Left ventricle myocardium inferior (tissue), 1 donor: ENCODE measurements around the gene HS3ST1. TPM values are rescaled to one million over a fixed set of nuclear protein-coding genes. Genes with fewer than 3 reads are reported as not detected.

ENCODE experiments used
- DNase-seq: peaks from one replicate; pipeline ENCODE4 v3.0.0-alpha.2; 2020
- H3K27ac ChIP-seq: fragments of 200-600 bp; replicated peaks from 2 replicates; pipeline ENCODE4 v1.8.0; 2021
- H3K27me3 ChIP-seq: fragments of 200-600 bp; 2 replicates; pipeline ENCODE4 v1.8.0; 2021; ENCODE audit warnings: low read depth
- H3K36me3 ChIP-seq: fragments of 200-600 bp; 2 replicates; pipeline ENCODE4 v1.8.0; 2021
- H3K4me1 ChIP-seq: fragments of 200-600 bp; 2 replicates; pipeline ENCODE4 v1.8.0; 2021
- H3K4me3 ChIP-seq: fragments of 200-600 bp; 2 replicates; pipeline ENCODE4 v1.8.0; 2021; ENCODE audit warnings: mild to moderate bottlenecking, moderate library complexity
- H3K9me3 ChIP-seq: fragments of 200-600 bp; replicated peaks from 2 replicates; pipeline ENCODE4 v1.8.0; 2021
- intact Hi-C: fragments of 100-400 bp; cut with micrococcal nuclease; formaldehyde crosslinking; loops from one replicate; pipeline ENCODE4 v1.11.0; 2022
- total RNA-seq: library from RNA; stranded (reverse); fragmentation: NEBNext Ultra II Directional; extraction: Animal tissue kit (Norgen Biotek cat#: 25700); gene quantifications from one replicate; pipeline ENCODE4 v1.2.1, GENCODE V29; 2021
- TF ChIP-seq, protein P1 (sequence below): fragments of 200-600 bp; IDR thresholded peaks from 2 replicates; pipeline ENCODE4 v1.8.0; 2021; ENCODE audit warnings: antibody characterized with exemption, mild to moderate bottlenecking, borderline replicate concordance
- donor health status: DM: no; HTN: yes; CAD: no; lungs with severe emphysema.

HS3ST1 gene
- total RNA-seq, 1 donor from 2014 or later: 2.4 TPM

DNA sequence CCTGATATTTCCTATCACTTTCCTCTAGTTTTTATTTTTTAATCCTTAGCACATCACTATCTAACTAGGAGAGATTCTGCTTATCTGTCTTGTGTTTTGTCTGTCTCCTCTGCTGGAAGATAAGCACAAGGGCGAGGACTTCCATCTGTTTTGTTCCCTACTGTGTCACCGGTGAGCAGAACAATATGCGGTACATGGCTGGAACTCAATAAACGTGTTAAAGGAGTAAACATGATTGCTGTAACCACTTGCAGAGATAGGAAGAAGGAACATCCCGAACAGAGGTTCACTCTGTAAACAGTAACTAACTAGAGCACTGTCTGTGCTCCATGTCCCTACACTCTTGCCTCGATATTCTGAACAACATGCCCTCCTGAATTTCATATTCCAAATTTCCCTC is 5.2 kb downstream of the HS3ST1 start:
- Histone ChIP-seq H3K27ac (peak overlapping the region; percentile 48), H3K27me3 (peaks cover 38% of the 10 kb centered on the region), H3K4me1 (peaks cover 18% of the 10 kb centered on the region), H3K4me3 (no peak overlapping the region), H3K36me3 (no peaks in the 10 kb centered on the region), H3K9me3 (no peaks in the 10 kb centered on the region)
- no peak for DNase-seq
- intact Hi-C loops: no loop called here
- TF ChIP-seq, protein P1, sequence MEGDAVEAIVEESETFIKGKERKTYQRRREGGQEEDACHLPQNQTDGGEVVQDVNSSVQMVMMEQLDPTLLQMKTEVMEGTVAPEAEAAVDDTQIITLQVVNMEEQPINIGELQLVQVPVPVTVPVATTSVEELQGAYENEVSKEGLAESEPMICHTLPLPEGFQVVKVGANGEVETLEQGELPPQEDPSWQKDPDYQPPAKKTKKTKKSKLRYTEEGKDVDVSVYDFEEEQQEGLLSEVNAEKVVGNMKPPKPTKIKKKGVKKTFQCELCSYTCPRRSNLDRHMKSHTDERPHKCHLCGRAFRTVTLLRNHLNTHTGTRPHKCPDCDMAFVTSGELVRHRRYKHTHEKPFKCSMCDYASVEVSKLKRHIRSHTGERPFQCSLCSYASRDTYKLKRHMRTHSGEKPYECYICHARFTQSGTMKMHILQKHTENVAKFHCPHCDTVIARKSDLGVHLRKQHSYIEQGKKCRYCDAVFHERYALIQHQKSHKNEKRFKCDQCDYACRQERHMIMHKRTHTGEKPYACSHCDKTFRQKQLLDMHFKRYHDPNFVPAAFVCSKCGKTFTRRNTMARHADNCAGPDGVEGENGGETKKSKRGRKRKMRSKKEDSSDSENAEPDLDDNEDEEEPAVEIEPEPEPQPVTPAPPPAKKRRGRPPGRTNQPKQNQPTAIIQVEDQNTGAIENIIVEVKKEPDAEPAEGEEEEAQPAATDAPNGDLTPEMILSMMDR: no peak

DNA sequence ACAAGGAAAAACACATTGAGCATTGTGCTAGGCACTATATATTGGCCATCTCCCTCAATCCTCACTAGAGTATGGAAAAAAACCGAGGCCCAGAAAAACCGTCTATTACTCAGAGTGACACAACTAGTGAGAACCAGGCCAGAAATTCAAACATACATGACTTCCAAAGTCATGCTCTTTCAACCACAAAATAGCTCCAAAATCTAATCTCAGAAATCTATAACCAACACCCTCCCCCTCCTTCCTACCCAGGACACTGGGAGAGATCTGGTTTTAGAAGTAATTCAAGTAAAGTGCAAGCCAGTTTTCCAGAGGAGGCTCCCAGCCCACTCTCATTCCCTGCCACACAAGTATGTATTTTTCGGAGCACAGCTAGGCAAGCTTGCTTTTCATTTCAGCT is 7.6 kb downstream of the HS3ST1 start:
- no peaks in the 10 kb centered on the region for H3K36me3 ChIP-seq
- no peak for DNase-seq
- peaks cover 23% of the 10 kb centered on the region for H3K27me3 ChIP-seq
- no peak overlapping the region for H3K27ac ChIP-seq
- intact Hi-C loops: no loop called here
- no peaks in the 10 kb centered on the region for H3K9me3 ChIP-seq
- no peaks in the 10 kb centered on the region for H3K4me1 ChIP-seq
- no peak overlapping the region for H3K4me3 ChIP-seq
- TF ChIP-seq, protein P1: no peak

DNA sequence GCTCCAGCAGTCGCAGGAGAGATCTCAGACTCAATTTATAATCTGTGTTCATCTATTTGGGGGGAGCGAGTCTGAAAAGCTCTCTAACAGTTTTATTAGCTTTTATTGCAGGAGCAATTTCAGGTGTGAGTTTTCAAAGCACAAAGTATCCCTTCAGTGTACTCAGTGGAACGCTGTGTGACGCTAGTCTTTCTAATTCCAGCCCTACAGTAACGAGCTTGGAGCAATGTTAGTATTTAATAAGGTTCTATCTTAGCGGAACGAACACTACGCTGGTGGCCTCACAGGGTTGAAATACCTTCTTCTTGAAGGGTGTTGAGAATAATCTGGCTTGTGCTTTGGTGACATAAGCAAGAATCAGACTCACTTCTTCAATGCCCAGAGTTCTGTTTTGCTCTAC is 8.4 kb downstream of the HS3ST1 start:
- no peak overlapping the region for H3K4me3 ChIP-seq
- H3K27ac ChIP-seq: no peak overlapping the region
- H3K9me3 ChIP-seq: no peaks in the 10 kb centered on the region
- no peak for DNase-seq
- peaks cover 23% of the 10 kb centered on the region for H3K27me3 ChIP-seq
- H3K4me1 ChIP-seq: no peaks in the 10 kb centered on the region
- TF ChIP-seq, protein P1: no peak
- no peaks in the 10 kb centered on the region for H3K36me3 ChIP-seq
- intact Hi-C loops: no loop called here

DNA sequence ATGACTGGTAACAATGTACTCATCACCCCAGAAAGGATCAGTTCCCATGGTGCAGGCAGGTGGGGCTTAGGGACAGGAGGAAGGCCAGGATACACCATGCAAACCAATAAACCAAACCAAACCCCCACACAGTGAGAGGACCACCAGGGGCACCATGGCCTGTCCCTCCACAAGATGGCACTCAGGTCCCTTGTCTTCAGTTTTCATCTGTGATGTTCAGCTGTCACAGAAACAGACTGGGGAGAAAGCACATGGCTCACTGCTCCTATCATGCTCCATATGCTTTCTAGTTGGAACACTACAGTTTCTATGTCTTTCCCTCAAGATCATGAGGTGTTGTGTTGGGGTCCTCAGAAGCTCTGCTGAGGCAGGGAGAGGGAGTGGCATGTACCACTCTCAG is 10.1 kb downstream of the HS3ST1 start:
- peaks cover 23% of the 10 kb centered on the region for H3K27me3 ChIP-seq
- H3K9me3 ChIP-seq: no peaks in the 10 kb centered on the region
- no peak for DNase-seq
- no peaks in the 10 kb centered on the region for H3K4me1 ChIP-seq
- no peak overlapping the region for H3K27ac ChIP-seq
- no peaks in the 10 kb centered on the region for H3K36me3 ChIP-seq
- intact Hi-C loops: no loop called here
- TF ChIP-seq, protein P1: peak; percentile 47
- H3K4me3 ChIP-seq: no peak overlapping the region

DNA sequence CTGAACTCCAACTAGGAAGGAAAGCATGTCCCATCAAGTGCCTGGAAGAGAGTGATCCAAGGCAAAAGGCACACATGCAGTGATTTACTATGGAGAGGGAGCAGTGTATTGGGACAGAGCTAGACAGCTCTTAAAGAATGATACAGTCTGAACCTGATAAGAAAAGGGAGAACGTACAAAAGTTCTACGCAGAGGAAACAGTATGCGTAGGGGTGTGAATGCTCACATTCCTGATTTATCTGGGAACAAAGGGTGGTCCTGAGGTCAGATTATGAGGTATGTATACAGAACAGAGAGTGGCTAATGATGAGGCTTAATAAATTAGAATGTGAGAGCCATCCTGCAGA is 12.0 kb downstream of the HS3ST1 start:
- DNase-seq: no peak
- H3K4me3 ChIP-seq: no peak overlapping the region
- H3K27me3 ChIP-seq: peaks cover 16% of the 10 kb centered on the region
- TF ChIP-seq, protein P1: no peak
- no peaks in the 10 kb centered on the region for H3K4me1 ChIP-seq
- H3K36me3 ChIP-seq: no peaks in the 10 kb centered on the region
- no peak overlapping the region for H3K27ac ChIP-seq
- no peaks in the 10 kb centered on the region for H3K9me3 ChIP-seq
- intact Hi-C loops: no loop called here

DNA sequence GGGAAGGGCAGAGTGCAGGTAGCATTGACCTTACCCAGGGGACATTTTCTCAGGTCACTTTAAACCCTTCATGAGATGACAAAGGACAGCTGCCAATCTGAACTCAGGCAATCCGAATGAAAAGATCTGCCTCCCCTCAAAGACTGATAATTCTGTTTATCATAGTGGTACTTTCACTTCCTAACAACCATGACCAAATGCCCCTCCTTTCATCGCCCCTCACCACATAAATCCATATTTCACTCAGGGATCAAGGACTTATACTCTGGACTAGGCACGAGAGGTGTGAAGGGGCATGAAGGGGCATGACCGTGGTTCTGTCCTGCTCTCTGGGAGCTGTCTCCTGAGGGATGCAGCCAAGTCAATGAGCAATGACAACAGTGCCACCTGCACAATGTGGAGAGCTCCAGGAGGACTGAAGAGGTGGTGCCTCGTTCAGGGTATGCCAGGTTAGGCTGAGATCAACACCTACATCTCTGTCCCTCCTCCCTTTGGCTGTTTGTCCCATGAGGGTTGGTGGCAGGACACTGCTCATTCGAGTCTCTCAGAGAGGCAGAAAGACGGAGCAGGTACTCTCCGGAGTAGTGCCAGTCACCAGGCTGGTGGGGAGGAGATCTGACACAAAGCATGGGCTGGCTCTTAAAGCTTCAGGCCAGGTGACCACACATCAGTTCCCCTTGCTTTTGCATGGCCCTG is 12.5 kb downstream of the HS3ST1 start:
- no peaks in the 10 kb centered on the region for H3K4me1 ChIP-seq
- peaks cover 11% of the 10 kb centered on the region for H3K27me3 ChIP-seq
- DNase-seq: no peak
- intact Hi-C loops: no loop called here
- no peaks in the 10 kb centered on the region for H3K9me3 ChIP-seq
- H3K36me3 ChIP-seq: no peaks in the 10 kb centered on the region
- no peak overlapping the region for H3K4me3 ChIP-seq
- TF ChIP-seq, protein P1: no peak
- H3K27ac ChIP-seq: no peak overlapping the region
